ENCODE data around the gene WDR18. TPM values are rescaled to one million over a fixed set of nuclear protein-coding genes. Genes with fewer than 3 reads are reported as not detected.

Gene WDR18
- total and polyA plus RNA-seq, 2 experiments from 2014 or later: 155 to 157 TPM

Small RNAs within 50 kb of the gene (small RNA-seq; reads per million reads assigned to genes)
- 0.62 reads per million, percentile 43 among the genes with 10 or more reads in this experiment for gene RNU6-2 (ENCODE audit: low replicate concordance)

Other genes with a start within 250 kb of the WDR18 start
- 0.23 and 0.28 TPM in 2 replicates for gene MISP, start 233.2 kb upstream of the WDR18 start, total RNA-seq (2014; rRNA removed; shearing (Covaris generic))
- 0.27 and 0.40 TPM in 2 replicates for gene MISP, start 233.2 kb upstream of the WDR18 start, polyA plus RNA-seq (2016; fragmentation: Nextera tagmentation; extraction: Ambion mirVana)
- gene PTBP1, start 186.9 kb upstream of the WDR18 start, total RNA-seq (2014; rRNA removed; shearing (Covaris generic)): 539 and 552 TPM in 2 replicates
- gene PTBP1, start 186.9 kb upstream of the WDR18 start, polyA plus RNA-seq (2016; fragmentation: Nextera tagmentation; extraction: Ambion mirVana): 632 and 705 TPM in 2 replicates
- gene PLPPR3, start 162.4 kb upstream of the WDR18 start, total RNA-seq (2014; rRNA removed; shearing (Covaris generic)): 74.7 and 81.1 TPM in 2 replicates
- 13.6 and 14.8 TPM in 2 replicates for gene PLPPR3, start 162.4 kb upstream of the WDR18 start, polyA plus RNA-seq (2016; fragmentation: Nextera tagmentation; extraction: Ambion mirVana)
- gene AZU1, start 156.5 kb upstream of the WDR18 start, total RNA-seq (2014; rRNA removed; shearing (Covaris generic)): 0.50 and 1.4 TPM in 2 replicates
- gene AZU1, start 156.5 kb upstream of the WDR18 start, polyA plus RNA-seq (2016; fragmentation: Nextera tagmentation; extraction: Ambion mirVana): 0.30 and 0.78 TPM in 2 replicates
- 0.21 and 2.4 TPM in 2 replicates for gene PRTN3, start 143.3 kb upstream of the WDR18 start, total RNA-seq (2014; rRNA removed; shearing (Covaris generic))
- 0.68 and 0.87 TPM in 2 replicates for gene PRTN3, start 143.3 kb upstream of the WDR18 start, polyA plus RNA-seq (2016; fragmentation: Nextera tagmentation; extraction: Ambion mirVana)
- not detected in 2 replicates for gene ELANE, start 132.0 kb upstream of the WDR18 start, total RNA-seq (2014; rRNA removed; shearing (Covaris generic))
- gene ELANE, start 132.0 kb upstream of the WDR18 start, polyA plus RNA-seq (2016; fragmentation: Nextera tagmentation; extraction: Ambion mirVana): not detected in 2 replicates
- gene CFD, start 124.7 kb upstream of the WDR18 start, total RNA-seq (2014; rRNA removed; shearing (Covaris generic)): 0.90 and 3.5 TPM in 2 replicates
- gene CFD, start 124.7 kb upstream of the WDR18 start, polyA plus RNA-seq (2016; fragmentation: Nextera tagmentation; extraction: Ambion mirVana): 3.4 and 4.7 TPM in 2 replicates
- 62.3 and 73.6 TPM in 2 replicates for gene MED16, start 91.2 kb upstream of the WDR18 start, total RNA-seq (2014; rRNA removed; shearing (Covaris generic))
- gene MED16, start 91.2 kb upstream of the WDR18 start, polyA plus RNA-seq (2016; fragmentation: Nextera tagmentation; extraction: Ambion mirVana): 52.7 and 58.7 TPM in 2 replicates
- gene RNU6-9, start 90.9 kb upstream of the WDR18 start, total RNA-seq (2014; rRNA removed; shearing (Covaris generic)): not detected in 2 replicates
- not detected in 2 replicates for gene RNU6-9, start 90.9 kb upstream of the WDR18 start, polyA plus RNA-seq (2016; fragmentation: Nextera tagmentation; extraction: Ambion mirVana)
- 87.1 and 87.8 TPM in 2 replicates for gene R3HDM4, start 71.1 kb upstream of the WDR18 start, total RNA-seq (2014; rRNA removed; shearing (Covaris generic))
- 76.5 and 87.4 TPM in 2 replicates for gene R3HDM4, start 71.1 kb upstream of the WDR18 start, polyA plus RNA-seq (2016; fragmentation: Nextera tagmentation; extraction: Ambion mirVana)
- gene KISS1R, start 67.0 kb upstream of the WDR18 start, total RNA-seq (2014; rRNA removed; shearing (Covaris generic)): 2.4 and 4.0 TPM in 2 replicates
- 0.78 and 1.0 TPM in 2 replicates for gene KISS1R, start 67.0 kb upstream of the WDR18 start, polyA plus RNA-seq (2016; fragmentation: Nextera tagmentation; extraction: Ambion mirVana)
- gene ARID3A, start 58.3 kb upstream of the WDR18 start, total RNA-seq (2014; rRNA removed; shearing (Covaris generic)): 48.8 and 51.6 TPM in 2 replicates
- 33.6 and 36.6 TPM in 2 replicates for gene ARID3A, start 58.3 kb upstream of the WDR18 start, polyA plus RNA-seq (2016; fragmentation: Nextera tagmentation; extraction: Ambion mirVana)
- gene GRIN3B, start 16.1 kb downstream of the WDR18 start, total RNA-seq (2014; rRNA removed; shearing (Covaris generic)): 0.23 and 2.8 TPM in 2 replicates
- gene GRIN3B, start 16.1 kb downstream of the WDR18 start, polyA plus RNA-seq (2016; fragmentation: Nextera tagmentation; extraction: Ambion mirVana): 0.11 and 0.28 TPM in 2 replicates
- 144 and 196 TPM in 2 replicates for gene TMEM259, start 36.8 kb downstream of the WDR18 start, total RNA-seq (2014; rRNA removed; shearing (Covaris generic))
- 82.8 and 84.5 TPM in 2 replicates for gene TMEM259, start 36.8 kb downstream of the WDR18 start, polyA plus RNA-seq (2016; fragmentation: Nextera tagmentation; extraction: Ambion mirVana)
- gene RNU6-2, start 37.2 kb downstream of the WDR18 start, total RNA-seq (2014; rRNA removed; shearing (Covaris generic)): not detected in 2 replicates
- not detected in 2 replicates for gene RNU6-2, start 37.2 kb downstream of the WDR18 start, polyA plus RNA-seq (2016; fragmentation: Nextera tagmentation; extraction: Ambion mirVana)
- 392 and 426 TPM in 2 replicates for gene CNN2, start 42.3 kb downstream of the WDR18 start, total RNA-seq (2014; rRNA removed; shearing (Covaris generic))
- 314 and 330 TPM in 2 replicates for gene CNN2, start 42.3 kb downstream of the WDR18 start, polyA plus RNA-seq (2016; fragmentation: Nextera tagmentation; extraction: Ambion mirVana)
- 18.1 and 22.2 TPM in 2 replicates for gene ABCA7, start 55.8 kb downstream of the WDR18 start, total RNA-seq (2014; rRNA removed; shearing (Covaris generic))
- 27.4 and 30.3 TPM in 2 replicates for gene ABCA7, start 55.8 kb downstream of the WDR18 start, polyA plus RNA-seq (2016; fragmentation: Nextera tagmentation; extraction: Ambion mirVana)
- gene ARHGAP45, start 82.8 kb downstream of the WDR18 start, total RNA-seq (2014; rRNA removed; shearing (Covaris generic)): 56.0 and 71.8 TPM in 2 replicates
- 24.7 and 28.3 TPM in 2 replicates for gene ARHGAP45, start 82.8 kb downstream of the WDR18 start, polyA plus RNA-seq (2016; fragmentation: Nextera tagmentation; extraction: Ambion mirVana)
- gene POLR2E, start 111.0 kb downstream of the WDR18 start, total RNA-seq (2014; rRNA removed; shearing (Covaris generic)): 257 and 303 TPM in 2 replicates
- gene POLR2E, start 111.0 kb downstream of the WDR18 start, polyA plus RNA-seq (2016; fragmentation: Nextera tagmentation; extraction: Ambion mirVana): 254 and 286 TPM in 2 replicates
- 284 and 351 TPM in 2 replicates for gene GPX4, start 119.6 kb downstream of the WDR18 start, total RNA-seq (2014; rRNA removed; shearing (Covaris generic))
- 543 and 573 TPM in 2 replicates for gene GPX4, start 119.6 kb downstream of the WDR18 start, polyA plus RNA-seq (2016; fragmentation: Nextera tagmentation; extraction: Ambion mirVana)
- gene SBNO2, start 189.9 kb downstream of the WDR18 start, total RNA-seq (2014; rRNA removed; shearing (Covaris generic)): 28.0 and 35.4 TPM in 2 replicates
- 6.3 and 6.9 TPM in 2 replicates for gene SBNO2, start 189.9 kb downstream of the WDR18 start, polyA plus RNA-seq (2016; fragmentation: Nextera tagmentation; extraction: Ambion mirVana)
- gene STK11, start 221.4 kb downstream of the WDR18 start, total RNA-seq (2014; rRNA removed; shearing (Covaris generic)): 84.4 and 96.5 TPM in 2 replicates
- 19.4 and 23.7 TPM in 2 replicates for gene STK11, start 221.4 kb downstream of the WDR18 start, polyA plus RNA-seq (2016; fragmentation: Nextera tagmentation; extraction: Ambion mirVana)